ENCODE results near the gene TRAIP.

Gene TRAIP

DNA sequence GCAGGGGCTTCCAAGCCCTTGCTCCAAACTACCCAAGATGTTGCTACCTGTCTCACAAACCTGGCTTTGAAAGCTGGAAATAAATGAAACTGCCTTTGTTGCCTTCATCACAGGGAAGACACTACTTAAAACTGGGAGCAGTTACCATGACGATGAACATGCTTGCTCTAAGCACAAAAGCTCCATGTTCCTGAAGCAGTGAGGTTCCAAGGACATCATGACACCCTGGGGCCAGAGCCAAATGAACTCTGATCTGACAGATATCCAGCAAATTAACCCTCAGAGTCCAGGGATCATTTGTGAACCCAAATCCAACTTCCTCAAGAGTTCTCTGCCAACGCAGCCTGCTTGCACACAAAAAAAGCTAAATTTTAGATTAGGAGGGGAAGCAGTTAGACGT, 10.7 kb downstream of the TRAIP start:
- Histone ChIP-seq H2AFZ (ENCODE audit: low read length) (no peak overlapping the region), H3K4me2 (ENCODE audit: low read length) (no peak overlapping the region), H3K9me3 (ENCODE audit: low read length) (no peaks in the 10 kb centered on the region), H3K9me2 (ENCODE audit: low read depth, low read length) (no peaks in the 10 kb centered on the region), H3K79me2 (ENCODE audit: insufficient read depth, low read length) (no peaks in the 10 kb centered on the region), H3K4me1 (ENCODE audit: insufficient read depth, low read length, severe bottlenecking) (no peaks in the 10 kb centered on the region), H3K4me3 (ENCODE audit: low read depth, low read length, poor library complexity, severe bottlenecking) (no peak overlapping the region), H3K27ac (ENCODE audit: low read depth, low read length, poor library complexity, severe bottlenecking) (no peak overlapping the region), H3F3A (ENCODE audit: insufficient read depth, low read length) (no peaks in the 10 kb centered on the region), H4K20me1 (ENCODE audit: insufficient read depth, low read length) (no peaks in the 10 kb centered on the region), H3K9ac (ENCODE audit: low read length) (no peak overlapping the region), H3K36me3 (ENCODE audit: insufficient read depth, low read length) (peaks cover 55% of the 10 kb centered on the region; the same call in 1 of the 2 replicates), H3K27me3 (ENCODE audit: insufficient read depth, low read length) (no peaks in the 10 kb centered on the region)
- TF ChIP-seq, protein P1, sequence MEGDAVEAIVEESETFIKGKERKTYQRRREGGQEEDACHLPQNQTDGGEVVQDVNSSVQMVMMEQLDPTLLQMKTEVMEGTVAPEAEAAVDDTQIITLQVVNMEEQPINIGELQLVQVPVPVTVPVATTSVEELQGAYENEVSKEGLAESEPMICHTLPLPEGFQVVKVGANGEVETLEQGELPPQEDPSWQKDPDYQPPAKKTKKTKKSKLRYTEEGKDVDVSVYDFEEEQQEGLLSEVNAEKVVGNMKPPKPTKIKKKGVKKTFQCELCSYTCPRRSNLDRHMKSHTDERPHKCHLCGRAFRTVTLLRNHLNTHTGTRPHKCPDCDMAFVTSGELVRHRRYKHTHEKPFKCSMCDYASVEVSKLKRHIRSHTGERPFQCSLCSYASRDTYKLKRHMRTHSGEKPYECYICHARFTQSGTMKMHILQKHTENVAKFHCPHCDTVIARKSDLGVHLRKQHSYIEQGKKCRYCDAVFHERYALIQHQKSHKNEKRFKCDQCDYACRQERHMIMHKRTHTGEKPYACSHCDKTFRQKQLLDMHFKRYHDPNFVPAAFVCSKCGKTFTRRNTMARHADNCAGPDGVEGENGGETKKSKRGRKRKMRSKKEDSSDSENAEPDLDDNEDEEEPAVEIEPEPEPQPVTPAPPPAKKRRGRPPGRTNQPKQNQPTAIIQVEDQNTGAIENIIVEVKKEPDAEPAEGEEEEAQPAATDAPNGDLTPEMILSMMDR (IDR thresholded peaks at IDR 0.05; ENCODE audit: low read length): no peak
- no peak for TF ChIP-seq EZH2 (IDR thresholded peaks at IDR 0.05; ENCODE audit: borderline replicate concordance, low read length)

DNA sequence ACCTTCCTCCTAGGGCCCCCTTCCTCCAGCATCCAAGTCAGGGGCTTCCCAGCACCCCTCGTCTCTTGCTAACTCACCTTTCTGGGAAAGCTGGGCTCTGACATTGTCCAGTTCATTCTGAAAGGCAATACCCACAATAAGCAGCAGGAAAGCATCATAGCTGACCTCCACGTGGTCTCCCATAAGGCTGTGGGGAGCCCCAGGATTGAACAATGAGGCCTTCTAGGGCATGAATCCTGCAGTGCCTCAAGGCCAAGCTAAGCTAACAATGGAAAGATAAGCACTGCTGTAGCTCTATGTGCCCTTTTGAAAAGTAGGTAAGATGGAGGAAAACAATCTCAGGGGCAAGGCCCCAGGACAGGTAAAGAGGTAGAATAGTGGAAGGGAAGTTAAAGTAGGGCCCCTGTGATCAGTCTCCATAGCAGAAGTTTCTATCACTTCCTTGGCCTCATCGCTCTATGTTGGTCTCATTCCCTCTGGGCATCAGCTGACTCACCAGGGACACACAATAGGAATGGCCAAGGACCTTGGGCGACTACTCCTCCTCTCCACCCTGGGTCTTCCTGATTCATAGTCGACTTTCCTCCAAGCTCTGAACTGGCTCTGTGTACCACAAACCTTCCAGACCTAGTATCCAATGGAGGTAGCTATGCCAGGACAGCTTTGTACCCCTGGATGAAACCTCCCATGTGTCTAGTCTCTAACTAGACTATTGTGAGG, 11.7 kb downstream of the TRAIP start:
- Histone ChIP-seq H3K27ac (ENCODE audit: low read depth, low read length, poor library complexity, severe bottlenecking) (no peak overlapping the region), H4K20me1 (ENCODE audit: insufficient read depth, low read length) (no peaks in the 10 kb centered on the region), H3K27me3 (ENCODE audit: insufficient read depth, low read length) (no peaks in the 10 kb centered on the region), H3F3A (ENCODE audit: insufficient read depth, low read length) (no peaks in the 10 kb centered on the region), H3K9me3 (ENCODE audit: low read length) (no peaks in the 10 kb centered on the region), H3K4me1 (ENCODE audit: insufficient read depth, low read length, severe bottlenecking) (no peaks in the 10 kb centered on the region), H3K36me3 (ENCODE audit: insufficient read depth, low read length) (peaks cover 60% of the 10 kb centered on the region; the same call in 1 of the 2 replicates), H3K4me3 (ENCODE audit: low read depth, low read length, poor library complexity, severe bottlenecking) (no peak overlapping the region), H2AFZ (ENCODE audit: low read length) (no peak overlapping the region), H3K4me2 (ENCODE audit: low read length) (no peak overlapping the region), H3K79me2 (ENCODE audit: insufficient read depth, low read length) (no peaks in the 10 kb centered on the region), H3K9me2 (ENCODE audit: low read depth, low read length) (no peaks in the 10 kb centered on the region), H3K9ac (ENCODE audit: low read length) (no peak overlapping the region)
- TF ChIP-seq, protein P1 (IDR thresholded peaks at IDR 0.05; ENCODE audit: low read length): no peak
- no peak for TF ChIP-seq EZH2 (IDR thresholded peaks at IDR 0.05; ENCODE audit: borderline replicate concordance, low read length)

DNA sequence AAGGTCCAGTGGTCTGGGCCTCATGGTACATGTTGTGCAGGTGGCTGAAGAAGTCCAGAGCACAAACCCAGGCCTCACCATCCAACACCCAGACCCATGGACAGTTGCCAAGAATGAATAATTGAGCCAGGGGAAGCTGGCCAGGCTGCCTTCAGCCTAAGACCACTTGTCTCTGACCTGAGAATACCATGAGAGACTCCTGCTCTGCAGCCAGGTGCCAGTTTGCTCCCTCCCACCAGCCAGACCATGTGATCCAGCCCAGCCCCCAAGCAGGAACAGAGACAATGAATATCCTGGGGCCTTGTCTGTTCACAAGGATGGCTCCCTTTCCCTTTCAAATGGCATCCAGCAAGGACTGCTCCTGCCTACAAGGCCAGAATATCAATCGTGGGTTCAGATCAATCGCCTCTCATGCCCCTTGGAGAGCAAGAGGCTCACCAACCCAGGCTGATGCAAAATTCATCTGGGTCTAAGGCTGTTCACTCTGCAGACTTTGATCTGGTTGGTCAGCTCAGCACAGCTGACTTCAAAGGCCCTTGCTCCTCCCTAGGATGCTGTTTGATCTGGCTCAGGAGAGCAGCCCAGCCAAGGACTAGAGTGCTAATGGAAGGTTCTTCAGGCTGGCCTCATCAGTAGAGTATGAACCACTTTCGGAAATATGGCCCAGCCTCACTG, 13.4 kb downstream of the TRAIP start:
- Histone ChIP-seq H3K79me2 (ENCODE audit: insufficient read depth, low read length) (no peaks in the 10 kb centered on the region), H3K9ac (ENCODE audit: low read length) (no peak overlapping the region), H3K4me1 (ENCODE audit: insufficient read depth, low read length, severe bottlenecking) (no peaks in the 10 kb centered on the region), H3K27me3 (ENCODE audit: insufficient read depth, low read length) (no peaks in the 10 kb centered on the region), H3K9me2 (ENCODE audit: low read depth, low read length) (no peaks in the 10 kb centered on the region), H4K20me1 (ENCODE audit: insufficient read depth, low read length) (no peaks in the 10 kb centered on the region), H2AFZ (ENCODE audit: low read length) (no peak overlapping the region), H3K4me2 (ENCODE audit: low read length) (no peak overlapping the region), H3F3A (ENCODE audit: insufficient read depth, low read length) (no peaks in the 10 kb centered on the region), H3K4me3 (ENCODE audit: low read depth, low read length, poor library complexity, severe bottlenecking) (no peak overlapping the region), H3K9me3 (ENCODE audit: low read length) (no peaks in the 10 kb centered on the region), H3K36me3 (ENCODE audit: insufficient read depth, low read length) (peaks cover 68% of the 10 kb centered on the region; the same call in 1 of the 2 replicates), H3K27ac (ENCODE audit: low read depth, low read length, poor library complexity, severe bottlenecking) (no peak overlapping the region)
- TF ChIP-seq EZH2 (IDR thresholded peaks at IDR 0.05; ENCODE audit: borderline replicate concordance, low read length): no peak

Data from OCI-LY1 (cell line).